IPS-NIHi7 (cell line): Measurements from ENCODE around the gene PPWD1.
"Not testable (repeated sequence)": the region's sequence is repeated elsewhere in the genome, so short reads cannot be mapped to it uniquely, and the experiment has no call there.

ENCODE experiments used
- DNase-seq: peaks from one replicate; pipeline ENCODE4 v3.0.0; 2012; ENCODE audit warnings: mixed read lengths; ENCODE audit errors: extremely low spot score

The PPWD1 gene

DNA sequence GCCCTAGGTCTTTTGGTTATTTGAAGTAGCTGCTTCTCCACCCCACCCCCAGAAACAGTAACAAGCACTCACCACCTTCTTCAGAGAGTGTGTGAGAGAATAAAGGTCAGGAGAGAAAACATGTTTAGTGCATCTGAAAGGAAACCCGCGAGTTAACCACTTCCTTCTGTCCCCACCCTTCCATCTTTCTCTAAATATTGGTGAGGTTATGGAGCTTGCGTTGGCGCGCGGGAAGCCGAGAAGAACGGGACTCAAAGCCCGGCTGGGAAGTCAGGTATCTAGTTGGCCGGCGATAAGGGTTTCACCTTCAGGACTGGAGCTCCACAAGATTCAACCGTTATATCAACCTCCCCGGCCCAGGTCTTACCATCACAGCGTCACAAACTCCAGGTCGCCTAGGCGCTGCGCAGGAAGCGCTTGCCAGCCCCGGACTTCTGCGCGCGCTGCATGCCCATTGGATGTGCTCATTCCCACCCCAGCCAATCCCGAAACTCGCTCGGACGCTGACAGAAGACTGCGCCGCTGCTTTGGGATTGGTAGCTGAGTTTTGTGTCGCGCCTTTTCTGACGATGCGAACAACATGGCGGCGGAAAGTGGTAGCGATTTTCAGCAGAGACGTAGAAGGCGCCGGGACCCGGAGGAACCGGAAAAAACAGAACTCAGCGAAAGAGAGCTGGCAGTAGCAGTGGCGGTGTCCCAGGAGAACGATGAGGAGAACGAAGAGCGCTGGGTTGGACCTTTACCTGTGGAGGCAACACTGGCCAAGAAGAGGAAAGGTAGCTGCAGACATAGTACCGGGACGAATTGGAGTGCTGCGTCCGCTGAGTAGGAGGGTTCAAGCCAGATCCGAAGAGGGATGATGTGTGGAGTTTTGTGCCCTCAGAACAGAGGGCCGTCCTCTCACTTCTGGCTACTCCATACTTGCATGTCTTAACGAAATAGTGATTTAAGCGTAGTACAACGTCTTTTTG, at the start of gene PPWD1, which contains the start of gene CENPK:
Gene PPWD1, plus strand, starts transcription at position 566 of the 971 bp plus-strand sequence. Its CDS starts 15 bp downstream, at position 581.
Gene CENPK, minus strand, starts transcription at position 438 of the 971 bp plus-strand sequence. CDS start 8,261 bp downstream, outside the sequence.
- peak; percentile 98 for DNase-seq

DNA sequence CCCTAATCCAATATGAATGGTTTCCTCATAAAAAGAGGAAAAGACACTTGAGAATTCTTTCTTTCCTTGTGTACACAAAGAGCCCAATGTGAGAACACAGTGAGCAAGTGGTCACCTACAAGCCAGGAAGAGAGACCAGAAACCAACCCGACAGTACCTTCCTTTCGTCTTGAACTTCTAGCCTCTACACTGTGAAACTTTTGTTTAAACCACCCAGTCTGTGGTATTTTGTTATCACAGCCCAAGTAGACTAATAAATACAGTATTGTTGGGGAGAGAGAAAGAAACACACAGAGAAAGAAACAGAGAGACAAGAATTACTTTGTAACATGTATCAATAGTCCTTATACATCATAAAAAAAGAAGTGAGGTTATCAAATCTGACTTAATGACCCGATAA, 37.4 kb upstream of the PPWD1 start:
- no peak for DNase-seq

- no peak for DNase-seq
Observed at GRCh38 chr5:65530904-65531303, 32.2 kb upstream of the PPWD1 start.

DNA sequence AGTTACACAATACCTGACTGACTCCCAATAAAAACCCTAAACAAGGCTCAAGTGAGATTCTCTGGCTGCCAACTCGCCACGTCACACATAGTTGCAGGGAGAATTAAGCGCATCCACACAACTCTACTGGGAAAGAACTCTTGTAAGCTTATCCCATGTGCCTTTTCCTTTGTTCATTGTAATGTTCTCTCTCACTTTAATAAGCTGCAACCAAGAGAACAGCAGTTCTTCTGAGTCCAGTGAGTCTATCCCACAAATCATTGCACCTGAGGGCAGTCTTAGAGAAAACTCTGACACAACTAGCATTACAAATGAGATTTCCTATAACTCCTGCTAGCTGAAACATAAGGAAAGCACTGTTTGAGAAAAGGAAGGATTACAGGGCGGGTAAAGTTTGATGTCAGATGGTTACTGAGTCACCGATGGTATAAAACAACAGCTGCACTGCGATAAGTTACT, 27.5 kb upstream of the PPWD1 start:
- DNase-seq, result no peak

GRCh38 chr5:65539827-65540226, 23.3 kb upstream of the PPWD1 start:
- DNase-seq, result peak; percentile 8

DNA sequence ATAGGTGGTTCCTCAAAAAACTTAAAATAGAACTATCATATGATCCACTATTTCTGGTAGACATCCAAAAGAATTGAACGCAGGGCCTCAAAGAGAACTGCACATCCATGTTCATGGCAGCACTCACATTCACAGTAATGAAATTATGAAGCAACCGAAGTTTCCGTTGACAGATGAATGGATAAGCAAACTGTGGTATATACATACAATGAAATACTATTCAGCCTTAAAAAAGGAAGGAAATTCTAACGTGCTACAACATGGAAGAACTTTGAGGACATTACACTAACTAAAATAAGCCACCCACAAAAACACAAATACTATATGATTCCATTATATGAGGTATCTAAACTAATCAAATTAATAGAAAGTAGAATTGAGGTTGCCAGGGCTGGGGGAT, 18.6 kb upstream of the PPWD1 start:
- DNase-seq, result no peak

DNA sequence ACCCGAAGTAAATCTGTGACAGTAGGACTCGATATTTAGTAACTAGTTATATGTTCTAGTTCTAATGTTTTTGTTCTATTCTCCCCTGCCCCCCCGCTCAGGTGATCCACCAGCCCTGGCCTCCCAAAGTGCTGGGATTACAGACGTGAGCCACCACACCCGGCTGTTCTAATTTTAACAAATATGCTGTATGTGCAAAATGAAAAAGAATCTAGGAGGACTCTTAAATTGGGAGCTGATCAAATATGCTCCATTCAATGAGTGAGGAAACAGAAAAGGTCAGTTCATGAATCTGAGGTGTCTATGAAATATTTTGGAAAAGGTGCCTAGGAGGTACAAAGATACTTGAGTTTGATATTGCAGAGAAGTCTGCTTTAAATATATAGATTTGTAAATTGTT, 17.0 kb upstream of the PPWD1 start:
- DNase-seq, result no peak

- DNase-seq, result no peak
Observed at GRCh38 chr5:65548281-65548680, 14.8 kb upstream of the PPWD1 start.

GRCh38 chr5:65553941-65554340, 9.2 kb upstream of the PPWD1 start:
- no peak for DNase-seq

DNA sequence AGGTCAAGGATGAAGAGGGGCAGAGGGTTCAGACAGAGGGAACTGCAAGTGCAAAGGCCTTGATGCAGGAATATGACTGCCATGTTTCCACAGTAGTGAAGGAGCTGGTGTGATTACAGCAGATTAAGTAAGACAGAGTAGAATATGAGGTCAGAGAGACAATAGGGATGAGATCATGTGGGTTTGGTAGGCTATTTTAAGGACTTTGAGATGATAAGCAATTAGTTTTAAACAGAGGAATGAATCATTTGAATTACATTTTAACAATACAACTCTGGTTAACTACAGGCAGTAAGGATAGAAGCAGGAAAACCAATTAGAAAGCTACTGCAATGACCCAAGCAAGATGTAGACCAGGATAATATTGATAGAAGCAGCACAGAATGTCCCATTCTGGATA, 7.8 kb upstream of the PPWD1 start:
- no peak for DNase-seq

GRCh38 chr5:65556181-65556580, 6.9 kb upstream of the PPWD1 start:
- no peak for DNase-seq

GRCh38 chr5:65556718-65557117, 6.4 kb upstream of the PPWD1 start:
- no peak for DNase-seq

- DNase-seq, result no peak
Observed at GRCh38 chr5:65563777-65564176, 681 bp downstream of the PPWD1 start.

DNA sequence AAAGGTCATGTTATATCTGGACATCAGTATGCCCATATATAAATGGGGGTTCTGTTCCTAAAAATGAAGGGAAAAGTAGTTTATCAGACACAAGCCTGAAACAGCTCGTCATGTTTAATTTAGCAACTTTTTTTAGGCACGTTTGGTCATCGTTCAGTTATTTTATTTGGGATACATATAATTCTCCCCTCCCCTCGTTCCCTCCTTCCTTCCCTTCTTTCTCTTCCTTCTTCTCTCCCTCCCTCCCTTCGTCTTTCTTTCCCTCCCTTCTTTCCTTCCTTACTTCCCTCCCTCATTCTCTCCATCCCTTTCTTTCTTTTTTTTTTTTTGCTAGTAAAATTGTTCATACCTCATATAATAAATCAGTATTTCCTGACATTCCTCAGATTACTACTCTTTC, 3.4 kb downstream of the PPWD1 start:
- DNase-seq, result no peak

- DNase-seq, result no peak
Observed at GRCh38 chr5:65570598-65571226, 7.6 kb downstream of the PPWD1 start.

DNA sequence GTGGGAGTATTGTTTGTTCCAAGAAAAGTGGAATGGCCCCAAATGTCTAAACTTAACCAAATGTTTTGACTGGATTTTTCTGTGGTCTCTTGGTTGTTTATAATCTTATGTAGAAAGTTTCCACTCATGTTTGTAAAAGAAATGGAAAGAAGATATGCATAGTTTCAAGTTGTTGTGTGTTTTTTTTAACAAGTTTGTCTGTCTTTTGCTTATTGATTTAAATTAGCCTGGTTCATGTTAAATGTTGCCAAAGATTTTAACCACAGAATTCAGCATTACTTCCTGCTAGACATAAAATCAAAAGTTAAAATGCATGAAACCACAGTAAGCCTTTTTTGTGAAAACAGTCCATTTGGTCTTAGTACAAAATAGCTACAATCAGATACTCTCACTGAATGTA, 14.0 kb downstream of the PPWD1 start:
- DNase-seq, result no peak

DNA sequence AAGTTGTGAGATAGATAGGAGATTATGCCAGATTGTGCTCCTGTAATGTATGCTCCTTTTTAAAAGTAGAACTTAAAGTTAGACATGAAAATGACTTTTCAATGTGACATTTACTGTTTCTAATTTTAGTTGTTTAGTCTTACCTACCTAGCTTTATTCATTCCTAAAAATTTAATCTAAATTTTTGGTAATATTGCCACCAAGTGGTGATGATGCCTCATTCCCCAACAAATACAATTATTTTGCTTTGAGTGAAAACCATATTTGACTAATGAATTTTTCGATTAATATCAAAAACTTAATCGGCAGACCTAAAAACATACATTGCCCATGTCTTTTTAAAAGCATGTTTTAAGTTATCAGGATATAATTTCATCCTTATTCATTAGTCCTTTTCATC, 25.6 kb downstream of the PPWD1 start:
- DNase-seq, result no peak

DNA sequence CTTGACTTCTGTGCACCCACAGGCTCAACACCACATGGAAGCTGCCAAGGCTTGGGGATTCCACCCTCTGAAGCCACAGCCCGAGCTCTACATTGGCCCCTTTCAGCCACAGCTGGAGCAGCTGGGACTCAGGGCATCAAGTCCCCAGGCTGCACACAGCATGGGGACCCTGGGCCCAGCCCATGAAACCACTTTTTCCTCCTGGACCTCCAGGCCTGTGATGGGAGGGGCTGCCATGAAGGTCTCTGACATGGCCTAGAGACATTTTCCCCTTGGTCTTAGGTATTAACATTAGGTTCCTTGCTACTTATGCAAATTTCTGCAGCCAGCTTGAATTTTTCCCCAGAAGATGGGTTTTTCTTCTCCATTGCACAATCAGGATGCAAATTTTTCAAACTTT, 38.7 kb downstream of the PPWD1 start:
- DNase-seq, result not testable (repeated sequence)

DNA sequence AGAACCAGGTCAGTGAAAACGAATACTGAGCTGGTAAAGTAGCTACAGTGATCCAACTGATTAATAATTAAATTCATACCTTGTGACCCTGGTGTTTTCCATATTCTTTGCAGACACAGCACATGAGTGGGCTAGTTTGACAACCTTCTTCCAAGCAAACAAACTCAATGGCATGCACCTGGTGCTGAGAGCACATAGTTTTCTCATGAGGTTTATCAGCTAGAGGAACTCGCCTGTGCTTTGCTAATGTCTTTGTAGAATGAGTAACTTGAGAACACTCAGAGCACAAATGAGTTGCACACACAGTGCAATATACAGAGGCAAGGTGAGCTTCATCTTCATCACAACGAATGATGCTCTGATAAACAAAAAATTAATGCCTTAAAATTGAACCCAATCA, 48.4 kb downstream of the PPWD1 start:
- DNase-seq, result peak; percentile 7

GRCh38 chr5:65612298-65612907, 49.3 kb downstream of the PPWD1 start:
- DNase-seq, result no peak

GRCh38 chr5:65620021-65620420, 56.9 kb downstream of the PPWD1 start:
- DNase-seq, result no peak

DNA sequence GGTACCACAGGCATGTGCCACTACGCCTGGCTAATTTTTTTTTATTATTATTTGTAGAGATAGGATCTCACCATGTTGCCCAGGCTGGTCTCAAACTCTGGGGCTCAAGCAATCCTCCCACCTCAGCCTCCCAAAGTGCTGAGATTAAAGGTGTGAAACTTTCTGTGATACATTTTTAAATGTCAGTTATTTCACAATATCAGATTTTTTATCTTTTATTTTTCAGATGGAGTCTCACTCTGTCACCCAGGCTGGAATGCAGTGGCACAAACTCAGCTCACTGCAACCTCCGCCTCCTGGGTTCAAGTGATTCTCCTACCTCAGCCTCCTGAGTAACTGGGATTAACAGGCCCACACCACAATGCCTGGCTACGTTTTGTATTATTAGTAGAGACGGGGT, 58.9 kb downstream of the PPWD1 start:
- not testable (repeated sequence) for DNase-seq
